HL-60 (cell line): ENCODE measurements around the gene CFAP61.

Source experiments
- DNase-seq, 2 experiments: peaks; one replicate each; pipeline ENCODE4 v3.0.0-alpha.2; 2010 to 2020; ENCODE audit warnings: low read depth in 1 of 2, low spot score in 1 of 2
- H3K27ac ChIP-seq: fragments of 250-450 bp; sonication (Bioruptor Pico); replicated peaks from 2 replicates; pipeline ENCODE4 v1.5.1; 2020; ENCODE audit warnings: mild to moderate bottlenecking, moderate library complexity
- H3K27me3 ChIP-seq: fragments of 250-450 bp; sonication (Bioruptor Pico); 2 replicates; pipeline ENCODE4 v1.5.1; 2021; ENCODE audit warnings: mild to moderate bottlenecking, moderate library complexity; ENCODE audit not compliant: insufficient read depth, poor library complexity, severe bottlenecking
- H3K4me3 ChIP-seq: replicated peaks from 2 replicates; pipeline ENCODE4 v1.5.1; 2011; ENCODE audit warnings: mild to moderate bottlenecking, control low read depth, low read length; ENCODE audit not compliant: insufficient read depth
- CTCF ChIP-seq: IDR thresholded peaks from one replicate; pipeline ENCODE4 v1.5.1; 2011; ENCODE audit warnings: low read length, control low read depth, inconsistent platforms; ENCODE audit not compliant: insufficient read depth
- GABPA ChIP-seq: IDR thresholded peaks from 2 replicates; pipeline ENCODE4 v1.6.1; 2012; ENCODE audit warnings: low read depth
- POLR2AphosphoS5 ChIP-seq: IDR thresholded peaks from 2 replicates; pipeline ENCODE4 v1.6.1; 2012; ENCODE audit warnings: low read depth
- SPI1 ChIP-seq: IDR thresholded peaks from 2 replicates; pipeline ENCODE4 v1.6.1; 2012; ENCODE audit warnings: low read depth, mild to moderate bottlenecking, borderline replicate concordance
- TF ChIP-seq, protein P1 (sequence below): IDR thresholded peaks from 2 replicates; pipeline ENCODE4 v1.6.1; 2012; ENCODE audit warnings: low read depth; ENCODE audit not compliant: insufficient replicate concordance

The CFAP61 gene

DNA sequence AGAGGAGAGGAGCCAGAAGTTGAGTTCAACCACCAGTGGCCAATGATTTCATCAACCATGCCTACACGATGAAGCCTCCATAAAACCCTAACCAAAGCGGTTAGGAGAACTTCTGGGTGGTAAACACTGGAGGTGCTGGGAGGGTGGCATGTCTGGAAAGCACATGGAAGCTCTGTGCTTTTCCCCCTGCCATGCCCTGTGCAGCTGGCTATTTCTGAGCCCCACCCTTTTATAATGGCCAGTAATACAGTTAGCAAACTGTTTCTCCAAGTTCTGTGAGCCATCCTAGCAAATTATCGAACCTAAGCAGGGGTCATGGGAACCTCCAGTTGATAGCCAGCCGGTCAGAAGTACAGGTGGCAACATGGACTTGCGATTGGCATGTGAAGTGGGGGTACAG, 167.8 kb downstream of the CFAP61 start:
- H3K27me3 ChIP-seq = no peaks in the 10 kb centered on the region
- H3K4me3 ChIP-seq = no peak overlapping the region

DNA sequence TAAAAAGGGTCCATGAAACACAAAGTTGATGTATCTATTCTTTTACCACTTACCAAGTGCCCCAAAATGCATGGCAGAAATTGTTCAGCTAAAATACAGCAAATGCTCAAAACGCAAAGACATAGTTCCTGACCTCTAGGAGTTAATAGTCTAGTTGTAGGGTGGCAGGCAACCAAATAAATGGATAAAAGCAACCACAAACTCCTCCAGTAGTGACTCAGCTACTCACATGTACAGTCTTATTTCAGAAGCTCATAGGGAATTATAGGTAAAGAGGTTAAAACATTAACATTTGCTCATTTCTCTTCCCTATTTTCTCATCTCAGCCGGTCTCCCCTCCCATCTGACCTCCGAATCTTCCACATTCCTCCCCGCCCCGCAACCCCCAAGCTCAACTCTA, 171.6 kb downstream of the CFAP61 start:
- Histone ChIP-seq H3K27ac (no peak overlapping the region), H3K27me3 (no peaks in the 10 kb centered on the region), H3K4me3 (no peak overlapping the region)
- DNase-seq = no peak
- TF ChIP-seq, protein P1, sequence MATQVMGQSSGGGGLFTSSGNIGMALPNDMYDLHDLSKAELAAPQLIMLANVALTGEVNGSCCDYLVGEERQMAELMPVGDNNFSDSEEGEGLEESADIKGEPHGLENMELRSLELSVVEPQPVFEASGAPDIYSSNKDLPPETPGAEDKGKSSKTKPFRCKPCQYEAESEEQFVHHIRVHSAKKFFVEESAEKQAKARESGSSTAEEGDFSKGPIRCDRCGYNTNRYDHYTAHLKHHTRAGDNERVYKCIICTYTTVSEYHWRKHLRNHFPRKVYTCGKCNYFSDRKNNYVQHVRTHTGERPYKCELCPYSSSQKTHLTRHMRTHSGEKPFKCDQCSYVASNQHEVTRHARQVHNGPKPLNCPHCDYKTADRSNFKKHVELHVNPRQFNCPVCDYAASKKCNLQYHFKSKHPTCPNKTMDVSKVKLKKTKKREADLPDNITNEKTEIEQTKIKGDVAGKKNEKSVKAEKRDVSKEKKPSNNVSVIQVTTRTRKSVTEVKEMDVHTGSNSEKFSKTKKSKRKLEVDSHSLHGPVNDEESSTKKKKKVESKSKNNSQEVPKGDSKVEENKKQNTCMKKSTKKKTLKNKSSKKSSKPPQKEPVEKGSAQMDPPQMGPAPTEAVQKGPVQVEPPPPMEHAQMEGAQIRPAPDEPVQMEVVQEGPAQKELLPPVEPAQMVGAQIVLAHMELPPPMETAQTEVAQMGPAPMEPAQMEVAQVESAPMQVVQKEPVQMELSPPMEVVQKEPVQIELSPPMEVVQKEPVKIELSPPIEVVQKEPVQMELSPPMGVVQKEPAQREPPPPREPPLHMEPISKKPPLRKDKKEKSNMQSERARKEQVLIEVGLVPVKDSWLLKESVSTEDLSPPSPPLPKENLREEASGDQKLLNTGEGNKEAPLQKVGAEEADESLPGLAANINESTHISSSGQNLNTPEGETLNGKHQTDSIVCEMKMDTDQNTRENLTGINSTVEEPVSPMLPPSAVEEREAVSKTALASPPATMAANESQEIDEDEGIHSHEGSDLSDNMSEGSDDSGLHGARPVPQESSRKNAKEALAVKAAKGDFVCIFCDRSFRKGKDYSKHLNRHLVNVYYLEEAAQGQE = no peak
- TF ChIP-seq GABPA (no peak), SPI1 (no peak), POLR2AphosphoS5 (no peak), CTCF (no peak)

More for the DNA sequence above, 167.8 kb downstream of the CFAP61 start:
- no peak for DNase-seq
- TF ChIP-seq, protein P1 = no peak
- TF ChIP-seq SPI1 (no peak), CTCF (no peak), POLR2AphosphoS5 (no peak), GABPA (no peak)
- no peak overlapping the region for H3K27ac ChIP-seq

- TF ChIP-seq GABPA (no peak), CTCF (no peak), POLR2AphosphoS5 (no peak), SPI1 (no peak)
- TF ChIP-seq, protein P1 = no peak
- no peak for DNase-seq
- Histone ChIP-seq H3K27ac (no peak overlapping the region), H3K4me3 (no peak overlapping the region), H3K27me3 (no peaks in the 10 kb centered on the region)
These were observed 172.5 kb downstream of the CFAP61 start for GRCh38 chr20:20224806-20225205.
